GM12864 (cell line): ENCODE results near the gene SLC22A7.

ENCODE experiments used
- DNase-seq: peaks from one replicate; pipeline ENCODE4 v3.0.0-alpha.2; 2011; ENCODE audit warnings: low read depth
- H3K4me3 ChIP-seq: 2 replicates; pipeline ENCODE4 v1.5.1; 2011; ENCODE audit warnings: mild to moderate bottlenecking, low read depth, low read length, control low read depth
- TF ChIP-seq, protein P1 (sequence below): IDR thresholded peaks from 2 replicates; pipeline ENCODE4 v1.5.1; 2011; ENCODE audit warnings: low read depth, mild to moderate bottlenecking, moderate library complexity, low read length, control low read depth, inconsistent platforms; ENCODE audit errors: missing control alignments

The SLC22A7 gene

DNA sequence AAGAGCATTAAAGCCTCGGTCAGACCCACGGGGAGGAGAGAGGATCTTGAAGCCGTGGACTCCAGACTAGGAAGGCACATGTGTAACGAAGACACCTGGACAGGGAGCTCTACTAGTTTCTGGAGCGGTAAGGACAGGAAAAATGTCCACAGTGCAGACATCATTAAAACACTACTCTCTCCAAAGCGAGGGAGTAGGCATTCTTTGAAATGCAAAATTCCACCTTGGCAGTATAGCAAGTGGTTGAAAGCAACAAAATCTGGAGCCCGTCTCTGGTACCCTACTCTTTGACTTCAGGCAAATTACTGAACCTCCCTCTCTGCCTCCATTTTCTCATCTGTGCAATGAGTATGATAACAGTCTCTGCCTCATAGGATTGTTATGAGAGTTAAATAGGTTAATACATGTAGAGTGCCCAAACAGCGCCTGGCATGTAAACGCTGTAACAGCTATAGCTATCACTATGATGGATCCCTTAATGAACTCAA is 11.0 kb downstream of the SLC22A7 start:
- H3K4me3 ChIP-seq: peak overlapping the region; percentile 43
- no peak for DNase-seq
- TF ChIP-seq, protein P1, sequence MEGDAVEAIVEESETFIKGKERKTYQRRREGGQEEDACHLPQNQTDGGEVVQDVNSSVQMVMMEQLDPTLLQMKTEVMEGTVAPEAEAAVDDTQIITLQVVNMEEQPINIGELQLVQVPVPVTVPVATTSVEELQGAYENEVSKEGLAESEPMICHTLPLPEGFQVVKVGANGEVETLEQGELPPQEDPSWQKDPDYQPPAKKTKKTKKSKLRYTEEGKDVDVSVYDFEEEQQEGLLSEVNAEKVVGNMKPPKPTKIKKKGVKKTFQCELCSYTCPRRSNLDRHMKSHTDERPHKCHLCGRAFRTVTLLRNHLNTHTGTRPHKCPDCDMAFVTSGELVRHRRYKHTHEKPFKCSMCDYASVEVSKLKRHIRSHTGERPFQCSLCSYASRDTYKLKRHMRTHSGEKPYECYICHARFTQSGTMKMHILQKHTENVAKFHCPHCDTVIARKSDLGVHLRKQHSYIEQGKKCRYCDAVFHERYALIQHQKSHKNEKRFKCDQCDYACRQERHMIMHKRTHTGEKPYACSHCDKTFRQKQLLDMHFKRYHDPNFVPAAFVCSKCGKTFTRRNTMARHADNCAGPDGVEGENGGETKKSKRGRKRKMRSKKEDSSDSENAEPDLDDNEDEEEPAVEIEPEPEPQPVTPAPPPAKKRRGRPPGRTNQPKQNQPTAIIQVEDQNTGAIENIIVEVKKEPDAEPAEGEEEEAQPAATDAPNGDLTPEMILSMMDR: no peak

GRCh38 chr6:43310134-43310533 is 12.1 kb downstream of the SLC22A7 start:
- H3K4me3 ChIP-seq: no peak overlapping the region
- no peak for DNase-seq
- TF ChIP-seq, protein P1: no peak

GRCh38 chr6:43310624-43311023 is 12.6 kb downstream of the SLC22A7 start:
- H3K4me3 ChIP-seq: no peak overlapping the region
- no peak for DNase-seq
- TF ChIP-seq, protein P1: no peak

DNA sequence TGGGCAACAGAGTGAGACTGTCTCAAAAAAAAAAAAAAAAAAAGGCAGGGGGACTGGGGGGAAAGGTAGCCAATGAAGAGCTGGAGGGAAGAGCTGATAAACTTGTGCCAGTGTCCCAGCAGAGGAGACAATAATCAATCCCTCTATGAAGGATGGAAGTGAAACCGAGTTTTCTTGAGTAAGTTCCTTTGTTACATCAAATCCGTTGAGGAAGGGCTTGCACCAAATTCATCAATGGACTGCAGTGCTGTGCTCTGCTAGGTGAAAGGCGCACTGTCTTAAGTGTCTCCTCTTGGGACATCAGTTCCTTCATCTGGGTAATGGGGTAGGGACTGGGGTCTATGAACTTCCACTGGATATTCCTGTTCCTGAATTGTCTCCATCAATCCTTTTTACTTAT is 13.6 kb downstream of the SLC22A7 start:
- no peak for DNase-seq
- no peak overlapping the region for H3K4me3 ChIP-seq
- TF ChIP-seq, protein P1: no peak

GRCh38 chr6:43313813-43314212 is 15.8 kb downstream of the SLC22A7 start:
- TF ChIP-seq, protein P1: no peak
- no peak overlapping the region for H3K4me3 ChIP-seq
- no peak for DNase-seq

DNA sequence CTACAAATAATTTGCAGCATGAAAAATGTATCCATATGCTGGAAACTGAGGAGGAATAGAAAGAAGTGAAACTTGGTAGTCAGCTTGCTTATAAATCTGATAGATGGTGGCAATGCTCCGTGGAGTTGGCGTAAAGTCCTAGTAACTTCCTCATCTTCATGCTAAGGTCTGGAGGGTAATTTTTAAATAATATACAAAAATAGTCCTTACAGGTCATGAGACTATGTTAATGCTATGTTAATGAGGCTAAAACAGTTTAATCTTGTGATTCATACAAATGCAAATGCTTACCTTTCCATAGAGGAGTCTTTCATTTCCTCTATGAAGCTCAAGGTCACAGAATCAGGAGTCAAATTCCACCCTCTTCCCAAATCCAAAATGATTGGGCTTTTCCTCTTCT is 20.0 kb downstream of the SLC22A7 start:
- DNase-seq: no peak
- H3K4me3 ChIP-seq: no peak overlapping the region
- TF ChIP-seq, protein P1: no peak

GRCh38 chr6:43325876-43326275 is 27.8 kb downstream of the SLC22A7 start:
- TF ChIP-seq, protein P1: no peak
- H3K4me3 ChIP-seq: no peak overlapping the region
- DNase-seq: no peak
